Myocyte (in vitro differentiated cells): ENCODE measurements around the gene AKAP13. TPM values are rescaled to one million over a fixed set of nuclear protein-coding genes. Genes with fewer than 3 reads are reported as not detected.

ENCODE experiments used
- DNase-seq: peaks from one replicate; pipeline ENCODE4 v3.0.0-alpha.2; 2012; ENCODE audit warnings: low read depth
- total RNA-seq: library from RNA; depleted of rRNA; stranded (reverse); fragments of >200 nt; gene quantifications from 2 replicates; pipeline ENCODE4 v1.2.3, GENCODE V29; 2014

AKAP13 gene
- total RNA-seq, 1 donor from 2014 or later: 201 TPM

DNA sequence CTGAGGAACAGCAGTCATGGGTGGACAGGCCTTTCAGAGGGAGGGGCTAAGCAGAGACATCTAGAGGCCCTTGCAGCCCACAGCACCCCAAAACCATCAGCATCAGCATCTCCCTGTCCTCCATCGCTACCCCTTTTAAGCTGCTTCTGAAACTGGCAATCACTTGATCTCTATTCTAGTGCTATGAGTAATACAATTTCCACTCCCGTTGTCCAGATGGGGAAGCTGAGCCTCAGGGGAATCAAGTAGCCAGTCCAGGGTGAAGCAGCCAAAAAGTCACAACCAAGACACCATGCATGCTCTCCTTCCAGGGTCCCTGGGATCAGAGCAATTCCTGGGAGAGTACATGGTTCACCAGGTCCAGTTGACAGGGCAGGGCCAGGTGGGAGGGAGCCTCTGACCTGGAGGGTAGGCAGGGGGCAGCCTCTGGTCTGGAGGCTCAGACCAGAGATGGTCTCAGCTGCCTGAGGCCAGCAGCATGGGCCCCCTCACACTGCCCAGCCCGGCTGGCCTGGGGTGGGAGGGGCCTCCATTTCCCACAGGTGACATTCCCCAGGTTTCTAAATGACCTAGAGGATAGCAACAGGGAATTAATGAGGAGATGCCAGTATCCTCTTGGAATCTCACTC lies 384.4 kb downstream of the AKAP13 start:
- peak; percentile 64 for DNase-seq

DNA sequence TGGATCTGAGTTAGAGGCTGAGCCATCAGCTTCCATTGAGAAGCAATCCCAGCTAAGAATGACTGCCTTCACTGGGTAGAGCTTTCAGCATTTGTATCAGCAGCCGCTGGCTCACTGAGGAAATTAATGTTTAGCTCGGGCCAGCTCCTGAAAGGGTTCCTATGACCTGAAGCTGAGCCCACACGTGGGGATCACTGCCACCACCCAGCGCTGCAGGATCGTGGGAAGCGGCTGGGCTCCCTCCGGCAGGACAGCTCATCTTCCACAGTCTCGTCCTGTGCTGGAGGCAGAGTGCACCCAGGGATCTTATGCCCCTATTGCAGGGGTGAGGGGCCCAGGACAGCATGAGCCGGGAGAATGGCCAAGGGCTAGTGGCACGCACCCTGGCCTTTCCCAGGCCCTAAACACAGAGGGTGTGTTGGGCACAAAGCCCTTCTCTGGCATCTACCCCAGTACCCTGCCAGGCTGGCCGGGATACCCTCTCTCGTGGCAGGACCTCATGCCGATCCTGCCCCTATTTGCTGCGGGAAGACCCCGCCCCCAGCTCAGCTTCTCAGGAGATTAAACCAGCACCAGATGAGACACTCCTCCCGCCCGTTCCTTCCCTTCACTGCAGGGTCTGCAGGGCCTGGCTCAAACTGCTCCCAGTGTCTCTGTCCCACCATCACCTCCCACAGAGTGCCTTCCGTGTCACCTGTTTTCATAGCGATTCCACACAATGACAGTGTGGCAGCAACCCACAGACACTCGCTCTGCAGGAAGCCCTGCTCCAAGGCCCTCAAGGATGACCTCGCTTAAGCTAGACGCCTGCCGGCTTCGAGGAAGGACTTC lies 385.8 kb downstream of the AKAP13 start:
- no peak for DNase-seq

DNA sequence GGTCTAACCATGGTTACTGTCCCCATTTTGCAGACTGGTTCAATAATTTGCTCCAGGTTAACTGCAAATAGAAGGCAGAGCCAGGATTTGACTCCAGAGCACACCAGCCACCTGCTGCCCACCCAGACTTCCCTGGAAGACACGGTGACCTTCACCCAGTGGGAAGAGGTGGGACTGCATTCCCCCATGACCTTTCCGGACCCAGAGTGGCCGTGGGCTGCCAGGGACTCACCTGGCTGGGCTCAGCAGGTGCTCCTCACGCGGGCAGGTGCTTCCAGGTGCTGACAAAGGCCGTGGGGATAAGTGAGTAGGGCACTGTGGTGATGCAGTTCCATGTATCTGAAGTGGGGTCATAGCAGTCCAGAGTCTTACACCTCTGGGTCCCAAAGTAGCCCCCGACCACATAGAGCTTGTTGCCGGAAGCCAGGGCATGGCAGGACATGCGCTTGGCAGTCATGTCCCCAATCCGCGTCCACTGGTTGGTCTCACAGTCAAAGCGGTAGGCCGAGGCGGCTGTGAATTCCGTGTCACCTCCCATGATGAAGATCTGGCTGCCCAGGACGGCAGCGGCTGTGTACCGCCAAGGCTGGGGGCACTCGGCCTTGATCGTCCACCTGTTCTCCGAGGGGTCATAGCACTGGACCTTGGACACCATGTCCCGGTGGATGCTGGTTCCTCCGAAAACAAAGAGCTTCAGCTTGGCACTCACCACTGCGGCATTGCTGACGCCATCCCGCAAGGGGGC lies 387.6 kb downstream of the AKAP13 start:
- no peak for DNase-seq

DNA sequence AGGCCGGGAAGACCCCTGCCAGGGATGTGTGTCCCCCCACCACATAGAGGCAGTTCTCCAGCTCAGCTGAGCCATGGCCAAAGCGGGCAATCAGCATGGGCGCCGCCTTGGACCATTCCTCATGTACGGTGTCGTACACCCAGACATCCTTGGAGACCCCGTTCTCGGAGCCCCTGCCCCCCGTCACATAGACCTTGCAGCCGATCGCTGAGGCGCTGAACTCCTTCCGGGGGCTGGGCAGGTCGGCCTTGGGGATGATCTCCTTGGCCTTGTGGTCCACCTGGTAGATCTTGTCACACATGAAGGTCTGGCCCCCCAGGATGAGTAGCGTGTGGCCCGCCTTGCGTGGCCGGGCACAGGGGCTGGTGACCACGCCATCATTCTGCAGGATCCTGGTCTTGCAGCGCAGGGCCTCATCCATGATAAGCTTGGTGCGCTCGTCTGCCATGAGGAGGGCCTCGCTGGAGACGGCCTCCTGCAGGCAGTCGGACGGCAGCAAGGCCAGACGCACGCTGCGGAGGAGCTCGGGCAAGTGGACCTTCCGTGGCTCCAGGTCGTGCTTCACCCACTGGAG lies 388.3 kb downstream of the AKAP13 start:
- no peak for DNase-seq

DNA sequence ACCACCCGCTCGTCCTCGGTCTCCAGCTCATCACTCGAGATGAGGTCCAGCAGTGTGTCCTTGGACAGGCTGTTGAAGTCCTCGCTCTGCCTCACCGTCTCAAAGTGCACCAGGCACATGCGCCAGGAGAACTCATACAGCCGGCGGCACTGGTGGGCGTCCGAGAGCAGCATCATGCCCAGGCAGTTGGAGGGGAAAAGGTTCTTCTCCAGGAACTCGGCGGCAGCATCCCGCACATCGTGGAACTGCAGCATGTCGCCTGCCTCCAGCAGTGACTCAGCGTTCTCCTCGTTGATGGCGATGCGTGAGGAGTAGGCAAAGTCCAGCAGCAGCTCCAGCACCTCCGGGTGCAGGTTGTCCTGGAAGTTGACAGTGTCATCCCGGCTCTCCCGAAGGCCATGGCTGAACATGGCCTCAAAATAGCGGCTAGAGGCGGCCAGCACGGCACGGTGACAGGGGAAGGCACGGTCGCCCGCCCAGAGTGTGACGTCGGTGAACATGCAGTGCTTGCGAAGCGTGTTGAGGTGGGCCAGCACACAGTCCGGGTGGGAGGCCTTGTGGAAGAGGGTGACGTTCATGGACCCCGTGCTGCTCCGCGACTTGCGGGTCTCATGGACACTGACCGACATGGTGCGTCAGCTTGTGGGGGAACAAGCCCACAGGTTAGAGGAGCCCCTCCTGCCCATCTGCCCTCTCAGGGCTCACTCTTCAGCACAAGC lies 388.9 kb downstream of the AKAP13 start:
- DNase-seq: no peak

DNA sequence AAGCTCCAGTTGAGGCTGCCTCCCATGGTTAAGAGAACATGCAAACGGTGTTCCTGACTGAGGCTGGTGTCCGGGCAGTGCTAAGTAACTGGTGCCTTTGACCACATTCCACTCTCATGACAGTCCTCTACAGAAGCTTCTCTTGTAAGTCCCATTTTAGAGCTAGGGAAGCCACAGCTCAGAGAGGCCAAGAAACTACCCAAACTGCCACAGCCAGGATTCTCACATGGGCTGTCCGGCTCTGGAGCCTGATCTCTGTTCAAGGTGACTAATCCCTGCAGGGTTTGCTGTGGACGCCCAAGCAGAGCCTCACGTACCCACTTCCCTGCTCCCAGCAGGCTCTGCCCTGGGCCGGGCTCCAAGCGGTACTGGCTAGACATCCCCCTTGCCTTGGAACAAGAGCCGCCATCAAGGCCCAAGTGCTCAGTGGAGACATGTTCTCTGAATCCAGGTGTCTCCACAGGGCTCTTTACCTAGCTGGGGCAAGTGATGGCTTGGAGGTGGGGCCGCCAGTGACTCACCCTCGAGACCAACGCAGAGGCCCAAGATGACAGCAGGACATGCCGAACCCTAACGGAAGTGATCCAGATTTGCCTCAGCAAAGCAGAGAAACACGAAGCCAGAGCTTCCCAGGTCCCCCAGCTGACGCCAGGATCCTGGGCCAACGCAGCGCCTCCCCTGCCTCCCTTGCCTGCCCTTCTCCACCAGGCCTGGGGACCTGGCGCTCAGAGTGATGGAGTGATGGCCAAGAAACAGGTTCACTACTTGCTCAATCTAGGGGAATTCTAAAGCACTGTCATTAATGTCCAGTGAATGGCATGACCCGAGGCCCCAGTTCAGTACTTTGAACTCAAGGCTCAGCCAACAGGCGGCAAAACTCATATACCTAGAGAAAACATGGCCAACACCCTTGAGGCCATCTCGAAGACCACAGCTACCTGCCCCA lies 390.0 kb downstream of the AKAP13 start:
- peak; percentile 38 for DNase-seq

DNA sequence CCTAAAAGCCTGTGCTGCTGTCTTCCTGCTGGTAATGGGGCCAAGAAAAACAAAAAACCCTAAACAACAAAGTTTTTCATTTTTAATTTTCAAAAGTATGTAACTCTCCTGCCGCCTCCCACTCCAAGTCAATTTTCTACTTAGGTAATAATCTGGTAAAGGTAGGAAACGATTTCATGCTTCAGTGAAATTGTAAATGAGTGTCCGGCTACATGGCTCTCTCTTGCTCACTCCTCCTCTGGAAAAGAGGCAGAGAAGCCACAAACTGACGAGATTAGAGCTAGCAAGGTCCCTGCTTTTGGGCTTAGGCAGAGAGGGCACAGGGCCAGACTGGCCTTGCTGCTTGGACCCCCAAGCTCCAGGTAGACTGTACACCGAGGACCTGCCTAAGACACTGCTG lies 390.9 kb downstream of the AKAP13 start:
- no peak for DNase-seq

DNA sequence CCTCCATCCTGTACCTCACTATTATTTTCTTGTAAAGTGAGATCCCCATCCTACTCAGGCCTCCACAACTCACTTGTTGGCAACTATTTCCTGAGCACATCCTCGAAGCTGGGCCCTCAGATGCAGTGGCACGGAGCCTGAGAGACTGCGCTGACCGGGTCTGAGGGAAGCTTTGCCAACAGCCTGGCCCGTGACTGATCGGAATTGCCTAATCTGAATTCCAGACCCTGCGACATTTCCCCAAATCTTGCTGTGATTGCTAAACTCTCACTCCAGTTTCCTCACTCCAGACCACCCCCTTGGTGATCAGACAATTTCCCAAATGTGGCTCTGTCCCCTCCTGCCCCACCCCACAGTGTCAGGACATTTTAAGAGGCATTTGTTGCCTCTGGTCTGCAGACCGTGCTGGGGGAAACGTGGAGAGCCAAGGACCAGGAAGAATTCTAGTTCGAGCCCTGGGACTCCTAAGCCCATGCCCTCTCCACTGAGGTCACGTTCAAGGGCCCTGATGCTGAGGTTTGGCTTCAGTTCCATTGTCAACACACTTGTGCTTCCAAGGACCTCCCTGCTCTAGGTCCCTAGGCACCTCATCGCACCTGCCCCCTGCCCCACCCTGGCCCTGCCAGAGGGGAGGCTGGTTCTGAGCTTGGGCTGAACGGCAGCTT lies 391.5 kb downstream of the AKAP13 start:
- DNase-seq: no peak

DNA sequence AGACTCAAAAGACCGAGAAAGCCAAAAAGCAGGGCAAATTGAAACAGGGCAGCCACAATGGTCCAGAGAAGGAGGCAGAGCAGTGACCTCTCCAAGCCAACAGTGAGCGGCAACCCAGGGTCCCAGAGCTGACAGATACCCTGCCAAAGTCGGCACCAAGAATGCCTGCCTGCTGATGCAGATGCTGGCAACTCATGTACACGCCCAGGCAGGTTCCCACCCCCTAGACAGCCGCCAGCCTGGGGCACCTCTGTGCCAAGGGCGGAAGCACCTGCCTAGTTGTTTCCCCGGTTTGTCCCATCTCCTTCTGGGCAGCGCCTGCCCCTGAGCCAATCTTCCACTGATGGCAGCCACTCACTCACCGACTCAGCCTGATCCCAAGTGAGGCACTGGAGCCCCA lies 392.3 kb downstream of the AKAP13 start:
- DNase-seq: no peak

DNA sequence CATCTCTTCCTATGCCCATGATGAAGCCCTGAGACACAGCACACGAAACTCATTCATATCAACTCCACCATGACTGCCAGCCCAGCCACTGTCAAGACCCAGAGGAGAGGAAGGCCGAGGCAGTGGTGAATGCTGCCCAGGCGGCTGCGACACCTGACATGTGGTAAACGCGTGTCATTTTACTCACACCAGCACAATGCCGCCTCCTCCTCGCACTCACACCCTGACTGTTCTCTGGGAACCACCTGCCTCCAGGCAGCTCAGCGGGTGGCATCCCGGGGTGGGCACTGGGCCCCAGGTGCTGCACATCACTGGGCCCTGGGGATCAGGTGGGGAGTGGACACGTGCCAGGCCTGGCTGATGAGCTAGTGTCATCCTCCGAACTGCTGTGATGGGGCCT lies 392.8 kb downstream of the AKAP13 start:
- DNase-seq: no peak

DNA sequence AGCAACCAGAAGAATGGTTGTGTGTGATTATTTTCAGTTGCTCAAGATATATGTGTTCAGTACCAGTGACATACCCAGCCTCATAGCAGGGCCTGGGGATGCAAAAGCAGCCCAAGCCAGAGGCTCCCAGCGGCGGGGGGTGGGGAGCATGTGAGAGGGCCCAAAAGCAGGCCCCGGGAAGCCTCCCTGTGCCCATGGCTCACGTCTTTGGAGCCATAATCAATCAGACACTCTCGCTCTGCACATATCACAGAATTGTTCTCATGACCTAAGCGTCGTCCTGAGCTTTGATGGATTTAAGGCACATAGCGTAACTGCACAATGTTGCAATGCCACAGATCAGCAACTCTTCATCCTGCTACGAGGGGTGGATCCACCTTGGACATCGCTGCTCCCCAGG lies 393.6 kb downstream of the AKAP13 start:
- no peak for DNase-seq

DNA sequence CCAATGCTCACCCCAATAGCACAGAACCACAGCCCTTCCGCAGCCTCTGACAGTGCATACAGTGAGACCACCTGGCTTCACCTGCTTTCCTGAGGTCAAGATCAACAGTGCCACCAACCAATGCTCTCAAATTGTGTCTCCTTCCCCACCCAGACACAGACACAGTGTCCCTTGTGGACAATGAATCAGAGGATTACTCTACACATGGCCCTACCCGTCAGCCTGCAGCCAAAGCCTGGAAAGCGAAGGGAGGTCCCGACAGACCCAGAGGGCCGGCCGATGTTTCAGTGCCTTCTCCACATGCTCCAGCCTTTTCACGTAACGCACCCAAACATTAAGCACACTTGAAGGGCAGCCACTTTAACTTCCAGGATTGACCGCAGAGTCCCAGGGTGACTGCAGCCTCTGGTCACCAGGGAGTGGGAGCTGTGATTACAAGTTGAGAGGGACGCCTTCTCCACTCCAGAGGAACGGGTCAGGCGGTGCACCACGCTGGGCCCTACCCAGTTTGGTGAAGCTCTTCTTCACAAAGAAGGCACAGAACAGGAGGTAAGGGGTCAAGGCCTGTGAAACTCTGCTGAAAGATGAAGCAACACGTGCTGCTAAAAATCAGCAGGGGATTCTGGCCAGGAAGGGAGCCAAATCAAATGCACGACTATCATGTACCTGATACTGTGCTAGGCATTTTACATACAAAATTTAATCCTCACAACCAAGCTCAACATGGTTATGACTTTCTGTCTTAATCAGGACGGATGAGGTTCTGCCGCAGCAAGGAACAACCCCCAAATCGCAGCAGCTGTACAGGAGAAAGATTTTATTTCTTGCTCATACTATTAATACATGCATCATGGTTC lies 397.1 kb downstream of the AKAP13 start:
- no peak for DNase-seq

DNA sequence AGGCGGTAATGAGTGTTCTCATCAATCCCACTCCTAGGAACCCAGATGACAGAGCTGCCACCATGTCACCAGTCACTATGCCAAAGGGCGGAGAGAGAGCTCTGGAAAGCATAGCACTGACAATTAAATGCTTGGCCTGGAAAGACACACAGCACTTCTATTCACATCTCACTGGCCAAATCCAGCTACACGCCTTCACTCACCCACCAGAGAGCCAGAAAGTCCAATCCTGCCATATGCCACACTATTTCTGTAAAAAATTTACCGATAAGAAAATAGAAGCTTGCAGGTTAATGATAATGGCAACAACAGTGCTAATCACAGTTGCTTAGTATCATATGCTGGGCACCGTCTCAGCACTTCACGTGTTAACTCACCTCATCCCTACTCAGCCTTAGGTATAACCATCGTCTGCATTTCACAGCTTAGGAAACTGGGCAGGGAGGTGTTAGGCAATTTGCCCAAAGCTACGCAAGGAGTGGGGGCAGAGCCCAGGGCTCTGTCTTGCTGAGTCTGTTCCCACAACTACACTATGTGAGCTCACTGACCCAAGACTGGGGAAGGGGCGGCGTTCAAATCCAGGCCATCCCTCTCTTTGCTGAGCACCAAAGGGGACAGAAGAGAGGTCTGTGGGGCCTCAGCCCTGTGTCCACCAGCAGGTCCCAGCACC lies 397.8 kb downstream of the AKAP13 start:
- DNase-seq: no peak

DNA sequence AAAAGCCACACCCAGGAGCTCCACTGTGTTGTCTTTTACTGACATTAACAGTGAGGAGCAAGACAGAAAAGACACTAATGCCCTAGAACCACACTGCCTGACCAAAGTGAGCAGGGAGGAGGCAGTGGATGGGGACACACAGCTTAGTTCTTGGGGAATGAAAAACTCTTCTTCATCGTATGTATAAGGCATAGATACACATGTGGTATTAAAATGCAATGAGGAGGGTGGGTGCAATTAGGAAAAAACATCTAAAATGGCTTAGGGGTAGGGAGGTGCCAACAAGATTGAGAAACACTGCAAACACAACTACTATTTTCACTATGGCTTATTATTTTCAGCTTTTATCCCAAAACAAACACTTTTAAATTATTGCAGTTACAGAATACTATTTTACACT lies 398.8 kb downstream of the AKAP13 start:
- DNase-seq: no peak

DNA sequence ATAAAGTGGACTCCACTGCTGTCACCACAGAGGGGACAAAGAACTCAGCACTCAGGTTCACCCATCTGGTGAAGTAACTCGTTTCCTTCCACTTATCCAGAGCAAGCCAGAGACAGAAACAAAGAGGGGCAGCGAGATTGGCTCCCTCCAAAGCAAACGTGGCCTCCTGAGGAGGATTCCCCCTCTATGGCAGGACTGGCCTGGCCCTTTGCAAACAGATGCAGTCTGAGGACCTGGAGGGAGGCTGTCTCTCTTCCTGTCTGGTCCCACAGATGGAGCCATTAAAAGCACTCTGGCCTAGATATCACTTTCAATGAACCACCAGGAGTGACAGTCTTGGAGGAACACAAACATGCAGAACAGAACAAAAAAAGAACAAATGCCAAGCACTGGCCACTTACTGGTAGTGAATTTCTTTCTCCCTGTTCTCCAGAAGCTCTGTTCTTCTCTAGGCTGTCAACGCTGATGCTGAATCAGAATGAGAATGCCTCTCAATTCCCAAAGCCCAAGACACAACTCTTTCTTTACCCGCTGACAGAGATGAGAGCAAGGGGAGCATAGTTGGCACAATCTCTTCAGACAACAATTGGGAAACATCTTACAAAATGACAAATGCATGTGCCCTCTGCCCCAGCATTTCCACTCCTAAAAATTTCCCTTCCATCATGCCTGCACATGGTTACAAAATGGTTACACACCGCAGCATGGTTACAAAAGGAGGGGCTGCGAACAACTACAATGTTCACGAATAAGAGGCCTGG lies 400.0 kb downstream of the AKAP13 start:
- DNase-seq: no peak

DNA sequence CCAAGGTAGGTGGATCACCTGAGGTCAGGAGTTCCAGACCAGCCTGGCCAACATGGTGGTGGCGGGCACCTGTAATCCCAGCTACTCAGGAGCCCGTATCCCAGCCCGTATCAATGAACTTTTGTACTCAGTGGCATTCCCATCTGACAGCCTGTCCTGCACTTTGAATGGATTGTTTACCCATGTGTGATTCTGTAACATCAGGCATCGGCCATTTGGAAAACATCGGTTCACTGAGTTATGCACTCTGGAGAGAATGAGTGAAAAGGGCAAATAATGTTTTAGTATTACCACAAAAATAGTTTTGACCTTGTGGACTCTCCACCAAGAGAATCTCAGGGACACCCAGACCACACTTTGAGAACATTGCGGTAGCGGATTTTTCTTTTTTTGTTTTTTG lies 400.7 kb downstream of the AKAP13 start:
- DNase-seq: no peak

DNA sequence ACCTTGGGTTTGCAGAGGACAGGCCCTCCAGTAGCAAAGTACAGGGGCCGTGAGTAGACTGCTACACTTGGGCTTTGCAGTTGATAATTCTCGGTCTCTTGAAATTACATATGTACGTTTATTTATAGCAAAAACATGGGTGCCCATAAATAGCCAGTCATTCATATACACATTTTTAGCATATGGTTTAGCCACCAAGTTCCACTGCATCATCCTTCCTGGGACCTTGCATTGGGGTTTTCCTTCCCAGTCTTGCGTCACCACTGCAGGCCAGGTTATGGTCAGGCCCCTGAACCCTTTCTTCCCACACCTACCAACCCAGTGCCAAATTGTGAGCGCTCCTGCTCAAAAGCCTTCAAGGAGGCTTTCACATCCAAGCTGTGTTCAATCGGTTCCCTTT lies 401.7 kb downstream of the AKAP13 start:
- DNase-seq: no peak
